Right lung (tissue), 10 donors: ENCODE measurements around the gene G3BP2. TPM values are rescaled to one million over a fixed set of nuclear protein-coding genes. Genes with fewer than 3 reads are reported as not detected.
"Not testable (repeated sequence)": the region's sequence is repeated elsewhere in the genome, so short reads cannot be mapped to it uniquely, and the experiment has no call there.

Source experiments
- DNase-seq, 2 donors: peaks; one replicate each; pipeline ENCODE4 v3.0.0-alpha.2; 2013
- long read RNA-seq, 8 donors: transcript quantifications; one replicate each; lab custom pipeline, GENCODE V29; 2026
- polyA plus RNA-seq, 5 donors: library from polyadenylated mRNA; unstranded; fragments of 120-200 nt; gene quantifications; one replicate each; pipeline versions ENCODE4 v1.2.1 to v1.2.3, GENCODE V29; 2013; ENCODE audit warnings: inconsistent platforms in 1 of 5, low replicate concordance in 1 of 5; ENCODE audit not compliant: insufficient read length in 5 of 5, insufficient read depth in 1 of 5

G3BP2 gene
- 100 to 1,000 TPM in 4 of 5 donors, 10 to 100 TPM in 1; 97.6 to 157 (median 127) TPM for polyA plus RNA-seq
- long read RNA-seq, donor 1, full-length matches to known transcripts: 22 of 29 reads
- long read RNA-seq, donor 1, partial matches to known transcripts: 7 of 29 reads
- long read RNA-seq, donor 1, other reads (novel, unspliced or antisense): 0 of 29 reads
- long read RNA-seq, donor 2, full-length matches to known transcripts: 13 of 13 reads
- long read RNA-seq, donor 2, partial matches to known transcripts: 0 of 13 reads
- long read RNA-seq, donor 2, other reads (novel, unspliced or antisense): 0 of 13 reads
- long read RNA-seq, donor 3, full-length matches to known transcripts: 15 of 15 reads
- long read RNA-seq, donor 3, partial matches to known transcripts: 0 of 15 reads
- long read RNA-seq, donor 3, other reads (novel, unspliced or antisense): 0 of 15 reads
- long read RNA-seq, donor 4, transcript G3BP2-201 (11 exons, 2,609 nt): major isoform, 8 of 8 reads
- long read RNA-seq, donor 4, partial matches to known transcripts: 0 of 8 reads
- long read RNA-seq, donor 4, other reads (novel, unspliced or antisense): 0 of 8 reads
- long read RNA-seq, donor 5, full-length matches to known transcripts: 14 of 20 reads
- long read RNA-seq, donor 5, partial matches to known transcripts: 6 of 20 reads
- long read RNA-seq, donor 5, other reads (novel, unspliced or antisense): 0 of 20 reads
- long read RNA-seq, donor 6, full-length matches to known transcripts: 17 of 46 reads
- long read RNA-seq, donor 6, partial matches to known transcripts: 29 of 46 reads
- long read RNA-seq, donor 6, other reads (novel, unspliced or antisense): 0 of 46 reads
- long read RNA-seq, donor 7, full-length matches to known transcripts: 35 of 35 reads
- long read RNA-seq, donor 7, partial matches to known transcripts: 0 of 35 reads
- long read RNA-seq, donor 7, other reads (novel, unspliced or antisense): 0 of 35 reads
- long read RNA-seq, donor 8, full-length matches to known transcripts: 10 of 10 reads
- long read RNA-seq, donor 8, partial matches to known transcripts: 0 of 10 reads
- long read RNA-seq, donor 8, other reads (novel, unspliced or antisense): 0 of 10 reads

GRCh38 chr4:75673027-75673958 lies at the start of gene G3BP2:
Gene G3BP2, minus strand, starts transcription at chr4:75673411. Its CDS starts 11,386 bp downstream, at chr4:75662025.
- DNase-seq: peak; percentile 97 to 99

GRCh38 chr4:75722417-75722816 lies 49.2 kb upstream of the G3BP2 start:
- no peak for DNase-seq

GRCh38 chr4:75718529-75718928 lies 45.3 kb upstream of the G3BP2 start:
- DNase-seq: no peak

- DNase-seq: no peak
These were observed 44.2 kb upstream of the G3BP2 start for GRCh38 chr4:75717408-75717807.

- DNase-seq: not testable (repeated sequence)
These were observed 42.8 kb upstream of the G3BP2 start for GRCh38 chr4:75716054-75716453.

GRCh38 chr4:75715105-75715799 lies 42.0 kb upstream of the G3BP2 start:
- no peak for DNase-seq

GRCh38 chr4:75714704-75715103 lies 41.5 kb upstream of the G3BP2 start:
- no peak for DNase-seq

- no peak for DNase-seq
These were observed 40.8 kb upstream of the G3BP2 start for GRCh38 chr4:75714011-75714410.

GRCh38 chr4:75710246-75710645 lies 37.0 kb upstream of the G3BP2 start:
- no peak for DNase-seq

GRCh38 chr4:75708218-75708691 lies 35.0 kb upstream of the G3BP2 start:
- DNase-seq: no peak

GRCh38 chr4:75705198-75705977 lies 32.2 kb upstream of the G3BP2 start:
- DNase-seq: no peak

- DNase-seq: no peak
These were observed 29.8 kb upstream of the G3BP2 start for GRCh38 chr4:75702919-75703411.

GRCh38 chr4:75699299-75699698 lies 26.1 kb upstream of the G3BP2 start:
- DNase-seq: no peak

GRCh38 chr4:75698963-75699228 lies 25.7 kb upstream of the G3BP2 start:
- DNase-seq: no peak

GRCh38 chr4:75698162-75698962 lies 25.2 kb upstream of the G3BP2 start:
- DNase-seq: no peak

GRCh38 chr4:75696581-75696980 lies 23.4 kb upstream of the G3BP2 start:
- no peak for DNase-seq

- no peak for DNase-seq
These were observed 22.9 kb upstream of the G3BP2 start for GRCh38 chr4:75696071-75696470.

- DNase-seq: not testable (repeated sequence)
These were observed 18.9 kb upstream of the G3BP2 start for GRCh38 chr4:75692066-75692465.

GRCh38 chr4:75687125-75687524 lies 13.9 kb upstream of the G3BP2 start:
- not testable (repeated sequence) for DNase-seq
